K562 (cell line): ENCODE data around the gene RIMS3. TPM values are rescaled to one million over a fixed set of nuclear protein-coding genes. Genes with fewer than 3 reads are reported as not detected.

Experiments
- ATAC-seq: fragments of 200-7000 bp; cut with Tn5 transposase; 3 replicates; pipeline ENCODE4 v1.9.1; 2020; ENCODE audit warnings: moderate library complexity
- BruUV-seq: library from RNA; stranded (reverse); fragments of 400-500 nt; replicated peaks from 2 replicates; lab custom pipeline; 2021; lab: Mats Ljungman, UMichigan
- CTCF ChIA-PET: fragments of 300-600 bp; formaldehyde crosslinking; extraction: SDS; loops from one replicate; lab custom pipeline; 2021; ENCODE audit warnings: low intra/inter-chr PET ratio; lab: Yijun Ruan, JAX
- POLR2A ChIA-PET: fragments of 300-600, 350-650 bp; sonication (Branson Sonifier 250); formaldehyde crosslinking; extraction: SDS; loops from one replicate; lab custom pipeline; 2021; ENCODE audit warnings: antibody characterized with exemption, inconsistent platforms; lab: Yijun Ruan, JAX
- DNase-seq, 4 experiments: peaks; one replicate each; pipeline versions ENCODE4 v3.0.0 to v3.0.0-alpha.2; 2011 to 2018; ENCODE audit warnings: low spot score in 3 of 4, mixed read lengths in 3 of 4; ENCODE audit errors: extremely low read depth in 1 of 4
- FAIRE-seq: peaks from 2 replicates; lab custom pipeline; 2011; peaks lifted over from hg19 to GRCh38; lab: Jason Lieb, UNC
- H2AFZ ChIP-seq: 2 replicates; pipeline ENCODE4 v1.6.0; 2011; ENCODE audit warnings: low read depth, low read length, control low read depth, inconsistent platforms
- H3K27ac ChIP-seq: fragments of 200-600 bp; 3 replicates; pipeline ENCODE4 v1.8.0; 2011; ENCODE audit warnings: low read depth, mild to moderate bottlenecking, control low read depth, inconsistent platforms, low read length, moderate library complexity, mixed read lengths; ENCODE audit errors: extremely low read depth
- H3K27me3 ChIP-seq, 2 experiments: fragments of 300-600 bp in 1 of 2; 2 replicates in 1 of 2; 3 replicates in 1 of 2; pipeline versions ENCODE4 v1.6.0 to v1.8.0; 2011; ENCODE audit warnings: inconsistent platforms in 2 of 2, low read length in 2 of 2, mild to moderate bottlenecking in 1 of 2, mixed read lengths in 1 of 2, moderate library complexity in 1 of 2; ENCODE audit not compliant: control insufficient read depth in 2 of 2, insufficient read depth in 2 of 2
- H3K36me3 ChIP-seq: fragments of 300-600 bp; 3 replicates; pipeline ENCODE4 v1.8.0; 2011; ENCODE audit warnings: mild to moderate bottlenecking, low read length, inconsistent platforms; ENCODE audit not compliant: control insufficient read depth, insufficient read depth
- H3K4me1 ChIP-seq, 2 experiments: fragments of 200-600 bp in 1 of 2; replicated peaks in 1 of 2; 2 replicates in 1 of 2; 3 replicates in 1 of 2; pipeline versions ENCODE4 v1.5.1 to v1.8.0; 2011; ENCODE audit warnings: inconsistent platforms in 2 of 2, low read length in 2 of 2, mild to moderate bottlenecking in 1 of 2, mixed read lengths in 1 of 2, moderate library complexity in 1 of 2; ENCODE audit not compliant: control insufficient read depth in 2 of 2, insufficient read depth in 2 of 2
- H3K4me2 ChIP-seq: 2 replicates; pipeline ENCODE4 v1.6.1; 2011; ENCODE audit warnings: low read length, control low read depth, inconsistent platforms, mixed read lengths; ENCODE audit not compliant: insufficient read depth
- H3K4me3 ChIP-seq: fragments of 200-600 bp; sonication (generic), shearing (Covaris generic); 2 replicates; pipeline ENCODE4 v1.5.1; 2016; ENCODE audit warnings: control low read depth, inconsistent platforms
- H3K79me2 ChIP-seq: fragments of 200-600 bp; 3 replicates; pipeline ENCODE4 v1.8.0; 2011; ENCODE audit warnings: low read length, inconsistent platforms; ENCODE audit not compliant: control insufficient read depth, insufficient read depth
- H3K9ac ChIP-seq, 2 experiments: 2 replicates each; pipeline versions ENCODE4 v1.6.0 to v1.6.1; 2011; ENCODE audit warnings: low read depth in 2 of 2, low read length in 2 of 2, control low read depth in 1 of 2, inconsistent platforms in 1 of 2, mild to moderate bottlenecking in 1 of 2, mixed read lengths in 1 of 2; ENCODE audit not compliant: insufficient read depth in 1 of 2
- H3K9me1 ChIP-seq: one replicate; pipeline ENCODE4 v1.6.0; 2011; ENCODE audit warnings: inconsistent platforms, mild to moderate bottlenecking, low read length, moderate library complexity; ENCODE audit not compliant: control insufficient read depth, insufficient read depth
- H3K9me3 ChIP-seq: replicated peaks from 2 replicates; pipeline ENCODE4 v1.5.1; 2011; ENCODE audit warnings: low read depth, low read length, inconsistent platforms; ENCODE audit not compliant: control insufficient read depth, insufficient read depth
- H4K20me1 ChIP-seq: replicated peaks from 2 replicates; pipeline ENCODE4 v1.6.1; 2011; ENCODE audit warnings: low read length, inconsistent platforms, mixed read lengths; ENCODE audit not compliant: control insufficient read depth, insufficient read depth
- ADNP ChIP-seq: fragments of 200-800 bp; sonication (Bioruptor generic); IDR thresholded peaks from 2 replicates; pipeline ENCODE4 v1.6.1; 2016; ENCODE audit warnings: missing genetic modification characterization, missing compliant biosample characterization
- ARID2 ChIP-seq: fragments of 450-650 bp; IDR thresholded peaks from 2 replicates; pipeline ENCODE4 v1.6.1; 2017; ENCODE audit warnings: antibody characterized with exemption, mild to moderate bottlenecking
- BHLHE40 ChIP-seq: IDR thresholded peaks from 2 replicates; pipeline ENCODE4 v1.6.1; 2011; ENCODE audit warnings: low read length, improper control_type of control experiment
- BRD4 ChIP-seq: fragments of 200-600 bp; sonication (generic); IDR thresholded peaks from 2 replicates; pipeline ENCODE4 v1.6.1; 2017; ENCODE audit warnings: inconsistent platforms
- ETV1 ChIP-seq: fragments of 450-650 bp; conservative IDR thresholded peaks from 2 replicates; pipeline ENCODE4 v1.6.1; 2016; ENCODE audit warnings: missing genetic modification characterization, control low read depth, low read depth, missing compliant biosample characterization
- ETV5 ChIP-seq: sonication (generic); formaldehyde crosslinking; IDR thresholded peaks from 2 replicates; pipeline ENCODE4 v1.4.0; 2020; ENCODE audit warnings: low read depth, mild to moderate bottlenecking, missing genetic modification reagents
- HDAC6 ChIP-seq: IDR thresholded peaks from 2 replicates; pipeline ENCODE4 v1.6.1; 2012; ENCODE audit warnings: low read depth, mild to moderate bottlenecking, control low read depth, inconsistent platforms, low read length, moderate library complexity
- IRF2 ChIP-seq: sonication (generic); formaldehyde crosslinking; IDR thresholded peaks from 2 replicates; pipeline ENCODE4 v1.8.1; 2022; ENCODE audit warnings: mild to moderate bottlenecking, missing genetic modification reagents
- KAT7 ChIP-seq: sonication (generic); formaldehyde crosslinking; IDR thresholded peaks from 2 replicates; pipeline ENCODE4 v1.8.0; 2022; ENCODE audit warnings: missing genetic modification reagents, mild to moderate bottlenecking, borderline replicate concordance
- MCM3 ChIP-seq: fragments of 450-650 bp; IDR thresholded peaks from 2 replicates; pipeline ENCODE4 v1.6.1; 2016
- MTF1 ChIP-seq: fragments of 250-450 bp; sonication (Bioruptor Pico); IDR thresholded peaks from 2 replicates; pipeline ENCODE4 v1.9.0; 2021; ENCODE audit warnings: moderate library complexity, mild to moderate bottlenecking, inconsistent platforms, borderline replicate concordance
- NONO ChIP-seq, 2 experiments: fragments of 200-400 bp in 1 of 2; fragments of 450-650 bp in 1 of 2; formaldehyde crosslinking in 1 of 2; IDR thresholded peaks; 2 replicates each; pipeline ENCODE4 v1.6.1; 2017; ENCODE audit warnings: low read depth in 2 of 2, mild to moderate bottlenecking in 2 of 2, moderate library complexity in 2 of 2, low read length in 1 of 2
- PHB ChIP-seq: fragments of 250-450 bp; sonication (Bioruptor Pico); IDR thresholded peaks from 2 replicates; pipeline ENCODE4 v1.5.0; 2021
- PREB ChIP-seq: sonication (generic); formaldehyde crosslinking; IDR thresholded peaks from 2 replicates; pipeline ENCODE4 v1.8.1; 2023; ENCODE audit warnings: mild to moderate bottlenecking, missing genetic modification reagents
- PRMT5 ChIP-seq: sonication (generic); formaldehyde crosslinking; IDR thresholded peaks from 2 replicates; pipeline ENCODE4 v1.5.0; 2020; ENCODE audit warnings: missing genetic modification reagents
- U2AF2 ChIP-seq: fragments of 200-400 bp; formaldehyde crosslinking; optimal IDR thresholded peaks from 2 replicates; pipeline ENCODE3; 2017; ENCODE audit warnings: low read depth, mild to moderate bottlenecking, low read length
- ZBTB9 ChIP-seq: fragments of 450-650 bp; formaldehyde crosslinking; IDR thresholded peaks from 2 replicates; pipeline ENCODE4 v1.4.0; 2020; ENCODE audit warnings: mild to moderate bottlenecking, moderate library complexity
- ZEB2 ChIP-seq: fragments of 450-650 bp; IDR thresholded peaks from 2 replicates; pipeline ENCODE4 v1.6.1; 2016
- ZNF511 ChIP-seq: sonication (generic); formaldehyde crosslinking; IDR thresholded peaks from 2 replicates; pipeline ENCODE4 v1.8.0; 2022; ENCODE audit warnings: mild to moderate bottlenecking, missing genetic modification reagents
- ZNF740 ChIP-seq, 3 experiments: fragments of 200-800 bp in 1 of 3; sonication (Bioruptor generic) in 1 of 3; sonication (generic) in 1 of 3; formaldehyde crosslinking in 1 of 3; IDR thresholded peaks; 2 replicates each; pipeline versions ENCODE4 v1.6.1 to v1.8.0; 2016 to 2022; ENCODE audit warnings: mild to moderate bottlenecking in 2 of 3, missing compliant biosample characterization in 2 of 3, missing genetic modification characterization in 2 of 3, missing genetic modification reagents in 1 of 3
- WGBS: fragments of 100-300 bp; shearing (Covaris generic); methylation state at CpG from one replicate; pipeline ENCODE4 v1.1.6; 2016; ENCODE audit warnings: low coverage, mixed read lengths; ENCODE audit not compliant: insufficient coverage; ENCODE audit errors: missing lambda C conversion rate; 5-methylcytosine and 5-hydroxymethylcytosine counted together
- in situ Hi-C: fragments of 300-500 bp; cut with MboI; formaldehyde crosslinking; loops from 4 replicates; pipeline ENCODE4 v1.15.0; 2018; ENCODE audit warnings: inconsistent platforms, mixed read lengths
- intact Hi-C: fragments of 100-400 bp; cut with micrococcal nuclease; formaldehyde crosslinking; loops from 2 replicates; pipeline ENCODE4 v1.14.2; 2022
- polyA plus RNA-seq, 8 experiments: library from polyadenylated mRNA; depleted of rRNA in 4 of 8; stranded (reverse) in 5 of 8; unstranded in 3 of 8; fragments of >200 nt; fragmentation: Nextera tagmentation in 2 of 8; fragmentation: Illumina TruSeq in 1 of 8; extraction: Ambion mirVana in 2 of 8; extraction: Trizol in 1 of 8; gene quantifications; 2 replicates each; pipeline versions ENCODE4 v1.2.1 to v1.2.3, GENCODE V29; 2011 to 2014; ENCODE audit warnings: inconsistent platforms in 1 of 8, missing spikeins in 1 of 8
- total RNA-seq, 7 experiments: library from RNA; depleted of rRNA in 6 of 7; stranded (reverse); fragments of >200 nt in 6 of 7; fragmentation: Illumina TruSeq in 2 of 7; extraction: Trizol in 2 of 7; gene quantifications; 2 replicates each; pipeline versions ENCODE4 v1.2.1 to v1.2.3, GENCODE V29; 2011 to 2021; ENCODE audit warnings: low replicate concordance in 1 of 7

RIMS3 gene
- total and polyA plus RNA-seq, 9 of the 15 experiments (the other 6 are each of a cell fraction or from before 2014, with no cell fraction given) = 0.06 to 1.2 (median 0.59) TPM

- ChIA-PET POLR2A (interaction anchor here (0.5 to 14.0 kb wide), 8 partner anchors 9 to 338 kb away, joined by 3 to 212 read pairs (median 3); partner anchors contain the start of gene NFYC), CTCF (no interaction called here)
- H3K27me3 ChIP-seq = no peaks in the 10 kb centered on the region
- no peaks in the 10 kb centered on the region for H3K9me3 ChIP-seq
- H3K36me3 ChIP-seq = peaks cover 15% of the 10 kb centered on the region
- peak; percentile 46 for FAIRE-seq
- H3K4me3 ChIP-seq = peak overlapping the region; percentile 49
- no peak for DNase-seq
- H3K79me2 ChIP-seq = peaks cover 91% of the 10 kb centered on the region
- H4K20me1 ChIP-seq = no peaks in the 10 kb centered on the region
- intact Hi-C loops (no loop called here), in situ Hi-C loops (no loop called here)
- H3K4me1 ChIP-seq = peaks cover 0 to 35% of the 10 kb centered on the region in 2 experiments; a peak in 4 of 5 replicates
- H3K9ac ChIP-seq = peak overlapping the region in 1 of 2 experiments; percentile 81; a peak in 2 of 4 replicates
- no peaks in the 10 kb centered on the region for H3K9me1 ChIP-seq
- 1% methylated on average over 3 of the region's 3 CpGs for WGBS
- ATAC-seq = peak; percentile 1; the same call in 1 of the 3 replicates
- H3K4me2 ChIP-seq = peak overlapping the region; percentile 87
- H2AFZ ChIP-seq = peak overlapping the region; percentile 94; the same call in 1 of the 2 replicates
- BruUV-seq = no TSS peak
- H3K27ac ChIP-seq = peak overlapping the region; percentile 90
- TF ChIP-seq NONO (IDR thresholded peaks at IDR 0.05; ENCODE audit: low read depth in 2 of 2, low read length in 1 of 2) = peak in 1 of 2 experiments; percentile 19; a peak in 1 of 4 replicates
- TF ChIP-seq ZNF740 (CRISPR knock-in tag; IDR thresholded peaks at IDR 0.05) = no peak
- peak in 1 of 2 experiments; percentile 30; a peak in 1 of 4 replicates for TF ChIP-seq ZNF740 (tag; IDR thresholded peaks at IDR 0.05)
- TF ChIP-seq ETV1 = no peak
- TF ChIP-seq ARID2 = 0 out of 2 replicates have a peak, but pooled peaks have one; percentile 0
- TF ChIP-seq IRF2 = no peak
- no peak for TF ChIP-seq BHLHE40
- TF ChIP-seq ZEB2 = no peak
- 0 out of 2 replicates have a peak, but pooled peaks have one; percentile 29 for TF ChIP-seq KAT7 (CRISPR knock-in tag)
- TF ChIP-seq PREB (CRISPR knock-in tag) = 0 out of 2 replicates have a peak, but pooled peaks have one; percentile 64
- TF ChIP-seq MCM3 = no peak
- no peak for TF ChIP-seq PHB (CRISPR knock-in tag)
- TF ChIP-seq ETV5 = no peak
- TF ChIP-seq BRD4 = peak; percentile 63; the same call in 1 of the 2 replicates
- no peak for TF ChIP-seq ZNF511 (CRISPR knock-in tag)
- no peak for TF ChIP-seq PRMT5 (CRISPR knock-in tag)
- no peak for TF ChIP-seq U2AF2
- TF ChIP-seq ADNP (tag) = peak; percentile 17; the same call in 1 of the 2 replicates
- no peak for TF ChIP-seq ZBTB9 (CRISPR knock-in tag)
- no peak for TF ChIP-seq HDAC6
- no peak for TF ChIP-seq MTF1 (CRISPR knock-in tag)
These were observed 44.4 kb upstream of the RIMS3 start for GRCh38 chr1:40709802-40710278.
